Heart left ventricle (tissue), 16 donors: Measurements from ENCODE around the gene SERPINA6. TPM values are rescaled to one million over a fixed set of nuclear protein-coding genes. Genes with fewer than 3 reads are reported as not detected.
A peak's percentile ranks its signal among the peaks of the same experiment; 100 is the strongest.
"Not testable (repeated sequence)": the region's sequence is repeated elsewhere in the genome, so short reads cannot be mapped to it uniquely, and the experiment has no call there.

ENCODE experiments used
- ATAC-seq, 4 donors: fragments of 200-7000 bp; cut with Tn5 transposase; one replicate each; pipeline ENCODE4 v1.9.1; 2020 to 2022; ENCODE audit warnings: moderate library complexity in 4 of 4, mild to moderate bottlenecking in 3 of 4, moderate number of reproducible peaks in 1 of 4
- DNase-seq, 5 donors: peaks; one replicate each; pipeline ENCODE4 v3.0.0-alpha.2; 2020
- H3K27ac ChIP-seq, 12 donors: fragments of 200-600 bp; sonication (generic) in 4 of 12; one replicate each; pipeline versions ENCODE4 v1.5.0 to v1.8.0; 2016 to 2022; ENCODE audit warnings: mild to moderate bottlenecking in 2 of 12
- H3K27me3 ChIP-seq, 9 donors: fragments of 200-600 bp; sonication (generic) in 2 of 9; one replicate each; pipeline versions ENCODE4 v1.5.1 to v1.8.0; 2016 to 2022; ENCODE audit warnings: mild to moderate bottlenecking in 3 of 9
- H3K36me3 ChIP-seq, 9 donors: fragments of 200-600 bp; sonication (generic) in 2 of 9; one replicate each; pipeline versions ENCODE4 v1.5.0 to v1.8.0; 2018 to 2022; ENCODE audit warnings: mild to moderate bottlenecking in 2 of 9
- H3K4me1 ChIP-seq, 12 donors: fragments of 200-600 bp; sonication (generic) in 4 of 12; one replicate each; pipeline versions ENCODE4 v1.5.0 to v1.8.0; 2016 to 2022; ENCODE audit warnings: mild to moderate bottlenecking in 3 of 12
- H3K4me3 ChIP-seq, 12 donors: fragments of 200-600 bp; sonication (generic) in 4 of 12; one replicate each; pipeline versions ENCODE4 v1.5.0 to v1.8.0; 2017 to 2022; ENCODE audit warnings: mild to moderate bottlenecking in 9 of 12, moderate library complexity in 4 of 12
- H3K9me3 ChIP-seq, 12 donors: fragments of 200-600 bp; sonication (generic) in 4 of 12; one replicate each; pipeline versions ENCODE4 v1.5.0 to v1.8.0; 2016 to 2022; ENCODE audit warnings: mild to moderate bottlenecking in 1 of 12
- POLR2A ChIP-seq, 2 donors: fragments of 450-650 bp; IDR thresholded peaks; one replicate each; pipeline ENCODE4 v1.6.1; 2017; ENCODE audit warnings: antibody characterized with exemption in 2 of 2, mild to moderate bottlenecking in 2 of 2, moderate library complexity in 2 of 2
- WGBS, 4 donors: extraction: QIAGEN DNeasy Blood & Tissue Kit in 2 of 4; methylation state at CpG; one replicate each; pipeline versions ENCODE4 v1.1.5 to v1.1.7; 2013 to 2018; 5-methylcytosine and 5-hydroxymethylcytosine counted together
- intact Hi-C, 10 donors: fragments of 100-400 bp; cut with DNase I; formaldehyde crosslinking; loops; one replicate each; pipeline versions ENCODE4 v1.11.1 to v1.14.2; 2022
- long read RNA-seq, 3 donors: library from polyadenylated mRNA; unstranded; transcript quantifications; one replicate each; pipeline ENCODE4 v2.0.0, GENCODE V29; 2020 to 2021
- polyA plus RNA-seq, 2 donors: library from polyadenylated mRNA; stranded (reverse); fragments of 200-250 nt; gene quantifications; one replicate each; pipeline ENCODE4 v1.2.3, GENCODE V29; 2013
- total RNA-seq, 9 donors: library from RNA; depleted of rRNA in 2 of 9; stranded (reverse); fragments of >200 nt in 2 of 9; fragmentation: NEBNext Ultra II Directional in 3 of 9; extraction: Animal tissue kit (Norgen Biotek cat#: 25700) in 3 of 9; gene quantifications; one replicate each; pipeline versions ENCODE4 v1.1.0 to v1.2.4, GENCODE V29; 2016 to 2023
- TF ChIP-seq, protein P1 (sequence below), 12 donors: fragments of 200-600 bp; sonication (generic) in 4 of 12; IDR thresholded peaks; one replicate each; pipeline versions ENCODE4 v1.5.0 to v1.8.0; 2018 to 2022; ENCODE audit warnings: antibody characterized with exemption in 12 of 12, mild to moderate bottlenecking in 5 of 12
- donor health status: ischemic (EF 13 %, LVEDD 7.1; RV severe dilation, severe dysfunction).
- donor health status: healthy with polysubstance abuse.
- donor health status: DM: no; HTN: yes; CAD: no.
- donor health status: DM: no; HTN: no; CAD: no.
- donor health status: ischemic (EF 25% LVEDD 6.9; RV normal size, moderate dysfunction).
- donor health status: ischemic (EF 25% LVEDD 5.7; RV mildly dilated, moderate dysfunction).
- donor health status: healthy.
- donor health status: DM: yes; HTN: yes; CAD: no.
- donor health status: ischemic (EF 35%, LVEDD 5.7; RV mildly dilated, moderate dysfunction).
- donor health status: nonischemic (EF 11% LVEDD 7.7; RV severe dilation, severe dysfunction).
- donor health status: DM: yes; HTN: yes; CAD: no.
- donor health status: PGD.
- donor health status: ischemic (EF 29% LVEDD 5.4; RV normal size, mild dysfunction).
- donor health status: nonischemic (EF 23%, LVEDD 6.1; RV moderate dilation, normal function).

SERPINA6 gene, protein sequence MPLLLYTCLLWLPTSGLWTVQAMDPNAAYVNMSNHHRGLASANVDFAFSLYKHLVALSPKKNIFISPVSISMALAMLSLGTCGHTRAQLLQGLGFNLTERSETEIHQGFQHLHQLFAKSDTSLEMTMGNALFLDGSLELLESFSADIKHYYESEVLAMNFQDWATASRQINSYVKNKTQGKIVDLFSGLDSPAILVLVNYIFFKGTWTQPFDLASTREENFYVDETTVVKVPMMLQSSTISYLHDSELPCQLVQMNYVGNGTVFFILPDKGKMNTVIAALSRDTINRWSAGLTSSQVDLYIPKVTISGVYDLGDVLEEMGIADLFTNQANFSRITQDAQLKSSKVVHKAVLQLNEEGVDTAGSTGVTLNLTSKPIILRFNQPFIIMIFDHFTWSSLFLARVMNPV
- not detected for total RNA-seq
- not detected for polyA plus RNA-seq
- long read RNA-seq, donor 1 = 0 reads
- long read RNA-seq, donor 2 = 0 reads
- long read RNA-seq, donor 3 = 0 reads

- intact Hi-C loops = no loop called here
Observed at GRCh38 chr14:94322648-94323570, at the start of gene SERPINA6. Gene SERPINA6 (minus strand): TSS chr14:94323336. CDS start chr14:94314648, 8,688 bp downstream.

GRCh38 chr14:94372021-94372605, 49.0 kb upstream of the SERPINA6 start:
- intact Hi-C loops = no loop called here
- H3K27me3 ChIP-seq = peaks cover 0 to 19% (median 0%) of the 10 kb centered on the region in 9 donors
- H3K27ac ChIP-seq = no peak overlapping the region
- no peaks in the 10 kb centered on the region for H3K4me1 ChIP-seq
- 69 to 76% (median 72%) methylated on average over 13 of the region's 13 CpGs for WGBS, 4 donors
- H3K4me3 ChIP-seq = no peak overlapping the region
- DNase-seq (no peak), ATAC-seq (no peak)
- no peaks in the 10 kb centered on the region for H3K9me3 ChIP-seq
- TF ChIP-seq POLR2A (IDR thresholded peaks at IDR 0.05) = no peak
- TF ChIP-seq, protein P1, sequence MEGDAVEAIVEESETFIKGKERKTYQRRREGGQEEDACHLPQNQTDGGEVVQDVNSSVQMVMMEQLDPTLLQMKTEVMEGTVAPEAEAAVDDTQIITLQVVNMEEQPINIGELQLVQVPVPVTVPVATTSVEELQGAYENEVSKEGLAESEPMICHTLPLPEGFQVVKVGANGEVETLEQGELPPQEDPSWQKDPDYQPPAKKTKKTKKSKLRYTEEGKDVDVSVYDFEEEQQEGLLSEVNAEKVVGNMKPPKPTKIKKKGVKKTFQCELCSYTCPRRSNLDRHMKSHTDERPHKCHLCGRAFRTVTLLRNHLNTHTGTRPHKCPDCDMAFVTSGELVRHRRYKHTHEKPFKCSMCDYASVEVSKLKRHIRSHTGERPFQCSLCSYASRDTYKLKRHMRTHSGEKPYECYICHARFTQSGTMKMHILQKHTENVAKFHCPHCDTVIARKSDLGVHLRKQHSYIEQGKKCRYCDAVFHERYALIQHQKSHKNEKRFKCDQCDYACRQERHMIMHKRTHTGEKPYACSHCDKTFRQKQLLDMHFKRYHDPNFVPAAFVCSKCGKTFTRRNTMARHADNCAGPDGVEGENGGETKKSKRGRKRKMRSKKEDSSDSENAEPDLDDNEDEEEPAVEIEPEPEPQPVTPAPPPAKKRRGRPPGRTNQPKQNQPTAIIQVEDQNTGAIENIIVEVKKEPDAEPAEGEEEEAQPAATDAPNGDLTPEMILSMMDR (IDR thresholded peaks at IDR 0.05) = no peak
- no peaks in the 10 kb centered on the region for H3K36me3 ChIP-seq

More at GRCh38 chr14:94322648-94323570, at the start of gene SERPINA6:
- H3K27me3 ChIP-seq = peaks cover 0 to 12% (median 0%) of the 10 kb centered on the region in 9 donors
- peak in 1 of 4 donors; percentile 37 for ATAC-seq
- no peak within 1 kb of the TSS for H3K27ac ChIP-seq
- H3K9me3 ChIP-seq = peaks cover 0 to 15% (median 0%) of the 10 kb centered on the region in 12 donors
- H3K4me3 ChIP-seq = no peak within 1 kb of the TSS
- H3K36me3 ChIP-seq = no peaks in the 10 kb centered on the region
- DNase-seq = no peak
- 68 to 74% (median 72%) methylated on average over 14 to 15 of the region's 15 CpGs for WGBS, 4 donors
- no peak for TF ChIP-seq POLR2A (IDR thresholded peaks at IDR 0.05)
- TF ChIP-seq, protein P1 (IDR thresholded peaks at IDR 0.05) = no peak
- H3K4me1 ChIP-seq = no peaks in the 10 kb centered on the region

DNA sequence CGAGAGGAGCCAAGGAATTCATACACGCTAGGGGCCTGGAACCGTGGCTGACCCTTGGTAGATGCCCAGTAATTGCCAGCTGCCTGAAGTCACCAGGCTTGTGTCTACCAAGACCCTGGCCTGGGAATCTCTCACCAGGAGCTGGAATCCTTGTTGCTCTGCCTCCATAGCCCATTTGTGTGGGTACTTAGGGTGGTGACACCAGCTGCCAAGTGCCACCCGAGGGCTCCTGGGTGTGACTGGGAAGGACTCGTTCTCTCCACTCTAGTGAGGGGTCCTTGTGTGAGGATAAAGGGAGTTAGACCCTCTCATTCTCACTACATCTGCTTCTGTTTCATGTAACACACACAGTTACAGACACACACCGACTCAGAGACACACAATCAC, 47.4 kb upstream of the SERPINA6 start:
- 75 to 86% (median 78%) methylated on average over 2 to 6 of the region's 6 CpGs for WGBS, 4 donors
- H3K27me3 ChIP-seq = peaks cover 0 to 13% (median 0%) of the 10 kb centered on the region in 9 donors
- H3K9me3 ChIP-seq = no peaks in the 10 kb centered on the region
- intact Hi-C loops = no loop called here
- TF ChIP-seq POLR2A (IDR thresholded peaks at IDR 0.05) = no peak
- TF ChIP-seq, protein P1 (IDR thresholded peaks at IDR 0.05) = no peak
- DNase-seq (no peak), ATAC-seq (no peak)
- H3K36me3 ChIP-seq = no peaks in the 10 kb centered on the region
- H3K27ac ChIP-seq = no peak overlapping the region
- no peaks in the 10 kb centered on the region for H3K4me1 ChIP-seq
- no peak overlapping the region for H3K4me3 ChIP-seq

GRCh38 chr14:94369766-94370523, 46.8 kb upstream of the SERPINA6 start:
- DNase-seq, H3K4me3 ChIP-seq, H3K27ac ChIP-seq, intact Hi-C loops, ATAC-seq, H3K4me1 ChIP-seq, H3K9me3 ChIP-seq, H3K36me3 ChIP-seq: not testable (repeated sequence)
- H3K27me3 ChIP-seq = peaks cover 0 to 13% (median 0%) of the 10 kb centered on the region in 9 donors
- 79 to 85% (median 83%) methylated on average over 8 to 19 of the region's 22 CpGs for WGBS, 4 donors
